ENCODE measurements around the gene TEX261. TPM values are rescaled to one million over a fixed set of nuclear protein-coding genes. Genes with fewer than 3 reads are reported as not detected.

Gene TEX261
- total RNA-seq, 4 donors from 2014 or later = 34.0 to 54.2 (median 38.7) TPM

- no peaks in the 10 kb centered on the region for H3K36me3 ChIP-seq
- TF ChIP-seq CTCF (IDR thresholded peaks at IDR 0.05 in 4 of 5, conservative IDR thresholded peaks at IDR 0.05 in 1 of 5) (no peak), POLR2A (IDR thresholded peaks at IDR 0.05) (no peak)
- intact Hi-C loops (cut with DNase I; ENCODE audit: low total_unique reads) = no loop called here
- DNase-seq (no peak), ATAC-seq (peak in 1 of 2 donors; percentile 18)
- no peaks in the 10 kb centered on the region for H3K9me3 ChIP-seq
- peak within 1 kb of the TSS; percentile 64 to 81 (median 68) for H3K27ac ChIP-seq
- H3K4me3 ChIP-seq = peak within 1 kb of the TSS; percentile 53 to 73 (median 66)
- H3K4me1 ChIP-seq = peaks cover 4 to 11% of the 10 kb centered on the region in 2 donors
- H3K27me3 ChIP-seq = peaks cover 0 to 6% (median 0%) of the 10 kb centered on the region in 3 donors
- in situ Hi-C loops (cut with MboI; ENCODE audit: low sequenced_read_pairs in 4 of 4) = no loop called here
Measured at GRCh38 chr2:70978341-70979179, 16.1 kb downstream of the TEX261 start, which contains the start of gene ANKRD53. TSS of gene ANKRD53 (plus strand) at chr2:70978630. CDS start at chr2:70978646, 16 bp downstream.

DNA sequence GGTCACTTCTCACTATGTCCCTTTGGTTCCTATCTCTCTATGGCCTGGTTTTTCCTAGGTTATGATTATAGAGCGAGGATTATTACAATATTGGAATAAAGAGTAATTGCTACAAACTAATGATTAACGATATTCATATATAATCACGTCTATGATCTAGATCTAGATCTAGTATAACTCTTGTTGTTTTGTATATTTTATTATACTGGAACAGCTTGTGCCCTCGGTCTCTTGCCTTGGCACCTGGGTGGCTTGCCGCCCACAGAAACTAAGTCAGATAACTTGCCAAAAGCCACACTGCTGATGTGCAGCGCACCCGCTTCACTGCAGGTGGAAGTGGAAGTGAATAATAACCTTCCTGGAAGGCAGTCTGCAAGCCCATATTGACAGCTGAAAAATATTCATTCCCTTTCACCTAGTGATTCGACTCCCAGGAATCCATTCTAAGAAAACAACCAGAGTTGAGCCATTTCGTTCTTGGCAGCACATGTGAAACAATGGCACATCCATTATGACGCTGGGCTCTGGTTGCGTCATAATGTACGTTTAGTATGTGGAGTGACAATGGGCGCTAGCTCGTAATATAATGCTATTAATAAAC lies 17.0 kb downstream of the TEX261 start:
- peaks cover 4 to 11% of the 10 kb centered on the region in 2 donors for H3K4me1 ChIP-seq
- intact Hi-C loops (cut with DNase I; ENCODE audit: low total_unique reads) = loop anchor here (1.0 to 2.0 kb wide), 2 partner anchors 29 to 115 kb away; no protein-coding TSS in a partner anchor
- H3K27ac ChIP-seq = peak overlapping the region; percentile 64 to 81 (median 68)
- H3K36me3 ChIP-seq = no peaks in the 10 kb centered on the region
- in situ Hi-C loops (cut with MboI; ENCODE audit: low sequenced_read_pairs in 4 of 4) = no loop called here
- peak in 1 of 2 donors; percentile 34 for DNase-seq
- no peaks in the 10 kb centered on the region for H3K9me3 ChIP-seq
- peaks cover 0 to 6% (median 0%) of the 10 kb centered on the region in 3 donors for H3K27me3 ChIP-seq
- peak overlapping the region; percentile 53 to 73 (median 66) for H3K4me3 ChIP-seq
- TF ChIP-seq POLR2A (IDR thresholded peaks at IDR 0.05) (no peak), CTCF (IDR thresholded peaks at IDR 0.05 in 4 of 5, conservative IDR thresholded peaks at IDR 0.05 in 1 of 5) (no peak)
- ATAC-seq = peak; percentile 42 to 51

DNA sequence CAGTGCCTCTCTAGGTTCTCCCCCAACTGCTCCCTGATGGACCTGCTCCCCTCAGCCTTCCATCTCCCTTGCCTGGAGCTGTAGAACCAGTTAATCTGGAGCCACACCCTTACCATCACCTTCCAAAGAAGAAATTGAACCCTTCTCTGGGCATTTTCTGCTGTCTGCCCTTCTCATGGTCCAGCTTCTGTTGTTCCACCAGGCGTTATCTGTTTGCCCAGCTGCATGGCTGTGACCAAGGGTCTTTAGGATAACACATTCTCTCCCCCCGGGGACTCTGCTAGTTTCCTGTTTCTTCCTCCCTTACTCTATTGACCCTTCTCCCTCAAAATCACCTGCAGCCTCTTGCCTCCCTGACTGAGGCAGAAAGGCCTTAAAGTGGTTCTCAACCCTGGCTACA lies 19.4 kb downstream of the TEX261 start:
- Histone ChIP-seq H3K36me3 (no peaks in the 10 kb centered on the region), H3K9me3 (no peaks in the 10 kb centered on the region), H3K4me3 (no peak overlapping the region), H3K27me3 (peaks cover 0 to 10% (median 0%) of the 10 kb centered on the region in 3 donors), H3K4me1 (peaks cover 4 to 11% of the 10 kb centered on the region in 2 donors), H3K27ac (no peak overlapping the region)
- DNase-seq (no peak), ATAC-seq (no peak)
- intact Hi-C loops (cut with DNase I; ENCODE audit: low total_unique reads) = no loop called here
- in situ Hi-C loops (cut with MboI; ENCODE audit: low sequenced_read_pairs in 4 of 4) = no loop called here
- TF ChIP-seq POLR2A (IDR thresholded peaks at IDR 0.05) (no peak), CTCF (IDR thresholded peaks at IDR 0.05 in 4 of 5, conservative IDR thresholded peaks at IDR 0.05 in 1 of 5) (no peak)

GRCh38 chr2:70974592-70974991 lies 20.1 kb downstream of the TEX261 start:
- no peak overlapping the region for H3K27ac ChIP-seq
- ATAC-seq = no peak
- no peak for TF ChIP-seq CTCF (IDR thresholded peaks at IDR 0.05 in 4 of 5, conservative IDR thresholded peaks at IDR 0.05 in 1 of 5)
- no peak for TF ChIP-seq POLR2A (IDR thresholded peaks at IDR 0.05)
- H3K9me3 ChIP-seq = no peaks in the 10 kb centered on the region
- H3K4me1 ChIP-seq = peaks cover 4 to 11% of the 10 kb centered on the region in 2 donors
- H3K36me3 ChIP-seq = no peaks in the 10 kb centered on the region
- no peak for DNase-seq
- intact Hi-C loops (cut with DNase I; ENCODE audit: low total_unique reads) (no loop called here), in situ Hi-C loops (cut with MboI; ENCODE audit: low sequenced_read_pairs in 4 of 4) (no loop called here)
- peaks cover 0 to 12% (median 0%) of the 10 kb centered on the region in 3 donors for H3K27me3 ChIP-seq
- H3K4me3 ChIP-seq = no peak overlapping the region
